ENCODE measurements around the gene TNFRSF4. TPM values are rescaled to one million over a fixed set of nuclear protein-coding genes. Genes with fewer than 3 reads are reported as not detected.
A peak's percentile ranks its signal among the peaks of the same experiment; 100 is the strongest.

TNFRSF4 gene
- total and polyA plus RNA-seq, 2 of the 8 experiments (the other 6 are each of a cell fraction or from before 2014, with no cell fraction given) = 0.06 TPM; not detected in 1

DNA sequence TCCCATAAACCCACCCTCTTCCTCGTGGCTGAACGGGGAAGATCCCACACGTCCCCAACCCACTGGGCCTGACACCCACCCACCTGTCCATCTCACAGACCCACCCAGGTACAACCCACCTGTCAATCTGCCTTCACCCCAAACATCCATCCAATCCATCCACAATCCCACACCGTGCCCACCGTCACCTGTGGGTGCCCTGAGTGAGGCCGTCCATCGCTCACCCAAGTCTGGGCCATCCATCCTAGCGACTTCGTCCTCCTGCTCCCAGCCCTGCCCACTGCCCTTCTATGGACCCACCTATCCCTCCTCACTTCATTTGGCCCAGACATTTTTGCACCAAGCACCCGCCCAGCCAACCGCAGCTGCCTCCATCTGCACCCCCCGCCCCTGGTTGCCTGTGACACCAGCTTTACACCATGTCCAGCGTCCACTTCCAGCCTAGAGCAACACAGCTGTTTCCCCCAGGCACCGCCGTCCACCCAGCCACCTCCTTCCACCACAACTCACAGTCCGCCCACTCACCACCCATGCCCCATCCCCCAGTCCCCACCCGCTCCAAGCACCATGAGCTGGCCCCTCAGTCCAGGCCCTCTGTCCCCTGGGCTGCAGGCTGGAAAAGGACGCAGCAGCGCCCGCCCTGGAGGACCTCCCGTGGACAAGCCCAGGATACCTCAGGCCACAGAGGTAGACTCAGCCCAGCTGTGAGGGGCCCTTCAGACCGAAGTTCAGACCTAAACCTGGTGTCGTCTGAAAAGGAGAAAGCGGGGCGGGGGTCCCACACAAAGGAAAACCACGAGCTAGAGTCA lies 32.6 kb downstream of the TNFRSF4 start:
- no peak for DNase-seq (ENCODE audit: low read depth in 1 of 2, low spot score in 2 of 2)
- CTCF ChIA-PET (ENCODE audit: partially characterized antibody) = interaction anchor here (0.6 kb wide), 1 partner anchor 124 kb away, joined by 3 read pairs; no protein-coding TSS in a partner anchor
- no peak overlapping the region for H3K18ac ChIP-seq (ENCODE audit: extremely low read depth, low read length)

More for the DNA sequence above, 32.6 kb downstream of the TNFRSF4 start:
- Histone ChIP-seq H2BK5ac (ENCODE audit: low read depth, low read length) (no peak overlapping the region), H3K36me3 (ENCODE audit: control insufficient read depth in 2 of 4, insufficient read depth in 4 of 4, low read length in 3 of 4) (no peaks in the 10 kb centered on the region), H3K14ac (ENCODE audit: insufficient read length) (no peak overlapping the region), H2BK20ac (ENCODE audit: low read length) (no peak overlapping the region), H3K9me3 (ENCODE audit: insufficient read depth in 2 of 2, low read depth in 1 of 2, low read length in 1 of 2) (no peaks in the 10 kb centered on the region), H3K23me2 (ENCODE audit: low read depth, low read length) (peaks cover 3% of the 10 kb centered on the region; the same call in 1 of the 2 replicates), H4K91ac (replicated peaks; ENCODE audit: insufficient read length, low read length) (no peak overlapping the region), H3K4me1 (replicated peaks in 1 of 4; ENCODE audit: control insufficient read depth in 3 of 4, insufficient read depth in 4 of 4, low read length in 3 of 4) (peaks cover 3 to 8% (median 5%) of the 10 kb centered on the region in 4 experiments), H2BK120ac (replicated peaks; ENCODE audit: low read depth, low read length) (no peak overlapping the region), H3K4me3 (ENCODE audit: extremely low read depth in 1 of 4, insufficient read depth in 2 of 4, low read depth in 3 of 4, low read length in 4 of 4) (no peak overlapping the region), H2BK15ac (ENCODE audit: low read length) (no peak overlapping the region), H3K9ac (replicated peaks in 1 of 4; ENCODE audit: extremely low read depth in 1 of 4, low read depth in 3 of 4, low read length in 3 of 4) (no peak overlapping the region; a peak in 1 of 7 replicates), H4K20me1 (replicated peaks in 1 of 2; ENCODE audit: control insufficient read depth in 1 of 2, insufficient read depth in 2 of 2, low read length in 2 of 2) (peaks cover 0 to 6% of the 10 kb centered on the region in 2 experiments), H3K23ac (ENCODE audit: insufficient read length) (no peak overlapping the region), H3K56ac (replicated peaks; ENCODE audit: insufficient read length, low read depth, low read length) (no peak overlapping the region), H4K5ac (ENCODE audit: insufficient read length, low read depth, low read length) (no peak overlapping the region), H2AK5ac (ENCODE audit: low read depth, low read length) (no peak overlapping the region), H4K8ac (ENCODE audit: extremely low read depth, insufficient read depth, low read length) (no peak overlapping the region), H3K27ac (ENCODE audit: low read depth, low read length) (no peak overlapping the region), H3K4me2 (ENCODE audit: insufficient read depth in 1 of 2, low read depth in 2 of 2, low read length in 2 of 2) (no peak overlapping the region), H3K79me2 (ENCODE audit: control insufficient read depth in 1 of 2, insufficient read depth in 2 of 2, low read length in 2 of 2) (no peaks in the 10 kb centered on the region), H3K4ac (replicated peaks; ENCODE audit: insufficient read length, low read depth, low read length) (no peak overlapping the region), H3K27me3 (replicated peaks in 1 of 4; ENCODE audit: control insufficient read depth in 3 of 4, extremely low read depth in 1 of 4, insufficient read depth in 3 of 4, low read length in 3 of 4) (peaks cover 0 to 4% (median 0%) of the 10 kb centered on the region in 4 experiments; a peak in 1 of 7 replicates), H2AFZ (ENCODE audit: low read length) (no peak overlapping the region), H2BK12ac (ENCODE audit: low read depth, low read length) (peak overlapping the region; percentile 68; the same call in 1 of the 2 replicates), H3K79me1 (ENCODE audit: low read depth, low read length) (no peaks in the 10 kb centered on the region)
- no peak for FAIRE-seq
- WGBS, 2 experiments (ENCODE audit: extremely low coverage in 1 of 2, insufficient coverage in 1 of 2, insufficient read length in 1 of 2, insufficient replicate concordance in 2 of 2, low coverage in 1 of 2, low lambda C conversion rate in 2 of 2, missing lambda C conversion rate in 1 of 2) = 95% methylated on average over 21 of the region's 26 CpGs; no CpG with 5 or more reads in 1 of the 2 experiments
- POLR2A ChIA-PET (ENCODE audit: partially characterized antibody) = interaction anchor here (1.0 to 1.3 kb wide), 2 partner anchors 13 to 17 kb away, joined by 3 to 4 read pairs; no protein-coding TSS in a partner anchor
- no peak for TF ChIP-seq GABPA (IDR thresholded peaks at IDR 0.05; ENCODE audit: borderline replicate concordance, insufficient read depth, low read length)
- no peak for TF ChIP-seq SP4 (IDR thresholded peaks at IDR 0.05; ENCODE audit: low read length)
- TF ChIP-seq EGR1 (IDR thresholded peaks at IDR 0.05; ENCODE audit: borderline replicate concordance, low read depth, low read length) = no peak
- TF ChIP-seq JUND (IDR thresholded peaks at IDR 0.05; ENCODE audit: low read length) = no peak
- TF ChIP-seq CBX5 (IDR thresholded peaks at IDR 0.05; ENCODE audit: low read depth, low read length) = no peak
- no peak for TF ChIP-seq RBBP5 (IDR thresholded peaks at IDR 0.05; ENCODE audit: borderline replicate concordance, low read depth, low read length)
